Measurements from ENCODE around the gene CACNB2.

The CACNB2 gene

DNA sequence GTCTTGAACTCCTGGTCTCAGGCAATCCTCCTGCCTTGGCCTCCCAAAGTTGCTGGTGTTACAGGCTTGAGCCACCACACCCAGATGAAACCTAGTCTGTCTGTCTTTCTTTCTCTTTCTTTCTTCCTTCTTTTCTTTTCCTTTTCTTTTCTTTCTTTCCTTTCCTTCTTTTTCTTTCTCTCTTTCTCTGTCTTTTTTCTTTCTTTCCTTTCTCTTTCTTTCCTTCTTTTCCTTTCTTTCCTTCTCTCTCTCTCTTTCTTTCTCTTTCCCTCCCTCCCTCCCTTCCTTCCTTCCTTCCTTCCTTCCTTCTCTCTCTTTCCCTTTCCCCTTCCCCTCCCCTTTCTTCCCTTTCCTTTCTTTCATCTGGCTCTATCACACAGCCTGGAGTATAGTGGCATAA, 185.2 kb downstream of the CACNB2 start:
- no peaks in the 10 kb centered on the region for H3K36me3 ChIP-seq (ENCODE audit: insufficient read depth, low read length)
- no peaks in the 10 kb centered on the region for H3K4me1 ChIP-seq (ENCODE audit: insufficient read depth, low read length)
- H3K9ac ChIP-seq (ENCODE audit: low read depth, low read length), result no peak overlapping the region
- no peaks in the 10 kb centered on the region for H3K9me3 ChIP-seq (ENCODE audit: control insufficient read depth, insufficient read depth, low read length)

- H3K9me3 ChIP-seq (ENCODE audit: control insufficient read depth, insufficient read depth, low read length), result no peaks in the 10 kb centered on the region
- no peaks in the 10 kb centered on the region for H3K36me3 ChIP-seq (ENCODE audit: insufficient read depth, low read length)
- H3K4me1 ChIP-seq (ENCODE audit: insufficient read depth, low read length), result no peaks in the 10 kb centered on the region
- no peak overlapping the region for H3K9ac ChIP-seq (ENCODE audit: low read depth, low read length)
These were observed 185.8 kb downstream of the CACNB2 start for GRCh38 chr10:18325889-18326531.

- H3K9me3 ChIP-seq (ENCODE audit: control insufficient read depth, insufficient read depth, low read length), result no peaks in the 10 kb centered on the region
- H3K36me3 ChIP-seq (ENCODE audit: insufficient read depth, low read length), result no peaks in the 10 kb centered on the region
- H3K4me1 ChIP-seq (ENCODE audit: insufficient read depth, low read length), result 0 out of 2 replicates have a peak, but pooled peaks cover 2% of the 10 kb centered on the region
- no peak overlapping the region for H3K9ac ChIP-seq (ENCODE audit: low read depth, low read length)
These were observed 188.7 kb downstream of the CACNB2 start for GRCh38 chr10:18328941-18329340.

DNA sequence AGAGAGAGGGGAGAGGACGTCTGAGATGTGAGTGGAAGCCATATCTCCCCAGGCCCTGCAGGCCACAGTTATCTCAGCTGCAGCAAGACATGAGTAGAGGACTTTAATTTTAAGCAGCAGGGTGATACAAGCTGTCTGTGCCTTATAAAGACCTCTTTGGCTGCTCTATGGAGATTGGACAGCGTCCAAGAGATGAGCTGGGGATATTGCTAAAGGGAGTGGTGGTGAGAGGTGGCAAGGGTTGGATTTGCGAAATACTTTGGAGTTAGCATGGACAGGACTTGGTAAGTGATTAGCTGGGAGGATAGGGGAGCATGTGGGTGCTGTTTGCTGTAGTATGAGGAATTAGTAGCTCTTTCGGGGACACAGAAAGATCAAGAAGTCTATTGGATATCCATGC, 191.8 kb downstream of the CACNB2 start:
- Histone ChIP-seq H3K9me3 (ENCODE audit: control insufficient read depth, insufficient read depth, low read length) (no peaks in the 10 kb centered on the region), H3K9ac (ENCODE audit: low read depth, low read length) (no peak overlapping the region)

GRCh38 chr10:18332484-18332883, 192.3 kb downstream of the CACNB2 start:
- no peaks in the 10 kb centered on the region for H3K36me3 ChIP-seq (ENCODE audit: insufficient read depth, low read length)
- H3K4me1 ChIP-seq (ENCODE audit: insufficient read depth, low read length), result 0 out of 2 replicates have a peak, but pooled peaks cover 3% of the 10 kb centered on the region
- H3K9me3 ChIP-seq (ENCODE audit: control insufficient read depth, insufficient read depth, low read length), result no peaks in the 10 kb centered on the region
- H3K9ac ChIP-seq (ENCODE audit: low read depth, low read length), result no peak overlapping the region

More for the DNA sequence above, 191.8 kb downstream of the CACNB2 start:
- 0 out of 2 replicates have a peak, but pooled peaks cover 3% of the 10 kb centered on the region for H3K4me1 ChIP-seq (ENCODE audit: insufficient read depth, low read length)
- no peaks in the 10 kb centered on the region for H3K36me3 ChIP-seq (ENCODE audit: insufficient read depth, low read length)

DNA sequence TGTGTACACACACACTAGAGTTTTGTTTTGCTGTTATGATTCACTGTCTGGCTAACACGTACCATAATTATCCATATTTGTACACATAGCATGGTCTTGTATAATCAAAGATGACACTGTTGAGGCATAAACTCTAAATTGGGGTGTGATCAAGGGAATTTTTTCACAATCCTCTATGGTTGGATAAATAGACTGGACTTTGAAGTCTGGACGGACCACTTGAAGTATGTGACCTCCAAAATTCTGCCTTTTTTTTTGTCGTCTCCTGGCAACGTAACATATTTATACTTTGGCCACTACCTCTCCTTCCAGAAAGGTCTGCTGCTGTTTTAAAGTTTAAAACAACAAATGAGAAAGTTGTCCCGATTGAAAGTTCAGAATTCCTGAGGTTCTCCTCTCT, 193.4 kb downstream of the CACNB2 start:
- H3K36me3 ChIP-seq (ENCODE audit: insufficient read depth, low read length), result no peaks in the 10 kb centered on the region
- no peaks in the 10 kb centered on the region for H3K9me3 ChIP-seq (ENCODE audit: control insufficient read depth, insufficient read depth, low read length)
- no peak overlapping the region for H3K9ac ChIP-seq (ENCODE audit: low read depth, low read length)
- H3K4me1 ChIP-seq (ENCODE audit: insufficient read depth, low read length), result 0 out of 2 replicates have a peak, but pooled peaks cover 3% of the 10 kb centered on the region

- no peak overlapping the region for H3K9ac ChIP-seq (ENCODE audit: low read depth, low read length)
- 0 out of 2 replicates have a peak, but pooled peaks cover 3% of the 10 kb centered on the region for H3K4me1 ChIP-seq (ENCODE audit: insufficient read depth, low read length)
- no peaks in the 10 kb centered on the region for H3K9me3 ChIP-seq (ENCODE audit: control insufficient read depth, insufficient read depth, low read length)
- H3K36me3 ChIP-seq (ENCODE audit: insufficient read depth, low read length), result no peaks in the 10 kb centered on the region
These were observed 194.1 kb downstream of the CACNB2 start for GRCh38 chr10:18334116-18334867.

GRCh38 chr10:18340496-18341051, 200.3 kb downstream of the CACNB2 start:
- Histone ChIP-seq H3K9me3 (ENCODE audit: control insufficient read depth, insufficient read depth, low read length) (no peaks in the 10 kb centered on the region), H3K9ac (ENCODE audit: low read depth, low read length) (no peak overlapping the region), H3K36me3 (ENCODE audit: insufficient read depth, low read length) (no peaks in the 10 kb centered on the region), H3K4me1 (ENCODE audit: insufficient read depth, low read length) (no peaks in the 10 kb centered on the region)

DNA sequence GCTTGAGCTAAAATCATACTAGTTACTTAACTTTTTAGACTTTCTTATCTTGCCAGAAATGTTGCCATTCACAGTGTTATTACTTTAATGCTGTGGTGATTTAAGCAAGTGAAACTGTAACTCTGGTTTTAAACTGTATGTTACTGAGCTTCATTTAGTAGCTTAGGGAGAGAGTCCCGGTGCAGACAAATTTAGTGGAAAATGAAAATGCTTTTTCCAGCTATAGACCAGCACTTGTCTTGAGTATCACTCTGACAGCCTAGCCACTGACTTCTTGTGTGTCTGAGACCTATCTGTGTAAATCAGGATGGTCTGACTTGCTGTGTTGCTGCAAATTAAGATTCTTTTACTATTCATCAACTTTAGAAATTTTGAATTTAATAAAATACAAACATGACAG, 200.8 kb downstream of the CACNB2 start:
- no peaks in the 10 kb centered on the region for H3K36me3 ChIP-seq (ENCODE audit: insufficient read depth, low read length)
- H3K4me1 ChIP-seq (ENCODE audit: insufficient read depth, low read length), result no peaks in the 10 kb centered on the region
- no peak overlapping the region for H3K9ac ChIP-seq (ENCODE audit: low read depth, low read length)
- H3K9me3 ChIP-seq (ENCODE audit: control insufficient read depth, insufficient read depth, low read length), result no peaks in the 10 kb centered on the region

DNA sequence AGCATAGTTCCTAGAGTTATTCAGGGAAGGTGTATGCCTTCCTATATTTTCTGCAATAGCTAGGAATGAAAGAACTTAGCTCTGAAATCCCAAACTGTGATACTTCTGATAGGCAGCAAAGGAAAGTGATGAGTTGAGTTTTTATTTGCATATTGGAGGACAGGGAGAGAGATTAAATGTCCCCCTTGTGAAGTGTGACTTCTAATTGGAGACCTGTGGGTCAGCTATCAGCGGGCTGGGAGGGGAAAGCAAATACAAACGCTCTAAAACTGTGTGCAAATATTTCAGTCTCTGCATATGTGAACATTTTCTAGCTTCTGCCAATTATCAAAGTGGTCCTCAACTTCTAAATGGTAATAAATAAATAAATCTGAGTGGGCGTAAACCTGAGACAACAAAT, 203.3 kb downstream of the CACNB2 start:
- Histone ChIP-seq H3K4me1 (ENCODE audit: insufficient read depth, low read length) (no peaks in the 10 kb centered on the region), H3K9me3 (ENCODE audit: control insufficient read depth, insufficient read depth, low read length) (no peaks in the 10 kb centered on the region), H3K36me3 (ENCODE audit: insufficient read depth, low read length) (no peaks in the 10 kb centered on the region), H3K9ac (ENCODE audit: low read depth, low read length) (no peak overlapping the region)

GRCh38 chr10:18345308-18345707, 205.1 kb downstream of the CACNB2 start:
- Histone ChIP-seq H3K9me3 (ENCODE audit: control insufficient read depth, insufficient read depth, low read length) (no peaks in the 10 kb centered on the region), H3K9ac (ENCODE audit: low read depth, low read length) (no peak overlapping the region), H3K36me3 (ENCODE audit: insufficient read depth, low read length) (no peaks in the 10 kb centered on the region), H3K4me1 (ENCODE audit: insufficient read depth, low read length) (no peaks in the 10 kb centered on the region)

GRCh38 chr10:18350340-18350739, 210.1 kb downstream of the CACNB2 start:
- Histone ChIP-seq H3K9ac (ENCODE audit: low read depth, low read length) (no peak overlapping the region), H3K36me3 (ENCODE audit: insufficient read depth, low read length) (no peaks in the 10 kb centered on the region), H3K4me1 (ENCODE audit: insufficient read depth, low read length) (no peaks in the 10 kb centered on the region), H3K9me3 (ENCODE audit: control insufficient read depth, insufficient read depth, low read length) (no peaks in the 10 kb centered on the region)

- H3K9ac ChIP-seq (ENCODE audit: low read depth, low read length), result no peak overlapping the region
- H3K9me3 ChIP-seq (ENCODE audit: control insufficient read depth, insufficient read depth, low read length), result no peaks in the 10 kb centered on the region
- H3K4me1 ChIP-seq (ENCODE audit: insufficient read depth, low read length), result no peaks in the 10 kb centered on the region
- no peaks in the 10 kb centered on the region for H3K36me3 ChIP-seq (ENCODE audit: insufficient read depth, low read length)
These were observed 211.2 kb downstream of the CACNB2 start for GRCh38 chr10:18351421-18351820.

- Histone ChIP-seq H3K4me1 (ENCODE audit: insufficient read depth, low read length) (no peaks in the 10 kb centered on the region), H3K36me3 (ENCODE audit: insufficient read depth, low read length) (no peaks in the 10 kb centered on the region), H3K9ac (ENCODE audit: low read depth, low read length) (no peak overlapping the region), H3K9me3 (ENCODE audit: control insufficient read depth, insufficient read depth, low read length) (no peaks in the 10 kb centered on the region)
These were observed 212.0 kb downstream of the CACNB2 start for GRCh38 chr10:18352175-18352574.

- Histone ChIP-seq H3K9me3 (ENCODE audit: control insufficient read depth, insufficient read depth, low read length) (no peaks in the 10 kb centered on the region), H3K4me1 (ENCODE audit: insufficient read depth, low read length) (no peaks in the 10 kb centered on the region), H3K36me3 (ENCODE audit: insufficient read depth, low read length) (no peaks in the 10 kb centered on the region), H3K9ac (ENCODE audit: low read depth, low read length) (no peak overlapping the region)
These were observed 219.6 kb downstream of the CACNB2 start for GRCh38 chr10:18359812-18360211.

Data from ES-I3 (cell line).